ENCODE data around the gene USB1. TPM values are rescaled to one million over a fixed set of nuclear protein-coding genes. Genes with fewer than 3 reads are reported as not detected.

The USB1 gene
- total RNA-seq, 1 experiment from 2014 or later: 91.2 TPM

GRCh38 chr16:58039829-58040495 is 38.8 kb downstream of the USB1 start:
- BruUV-seq (replicated peaks): no TSS peak
- H3K9me3 ChIP-seq: no peaks in the 10 kb centered on the region
- DNase-seq: no peak
- H3K4me3 ChIP-seq (ENCODE audit: low read depth, low read length): no peak overlapping the region
- peaks cover 6% of the 10 kb centered on the region for H3K36me3 Mint-ChIP-seq (ENCODE audit: insufficient read depth, unreplicated experiment)
- H3K27me3 ChIP-seq (replicated peaks; ENCODE audit: control insufficient read depth, insufficient read depth, low read length): no peaks in the 10 kb centered on the region
- H3K36me3 ChIP-seq (ENCODE audit: control insufficient read depth, insufficient read depth, low read length): peaks cover 3% of the 10 kb centered on the region; the same call in 1 of the 2 replicates
- no peaks in the 10 kb centered on the region for H3K9me3 Mint-ChIP-seq (ENCODE audit: unreplicated experiment)
- intact Hi-C loops (cut with micrococcal nuclease; ENCODE audit: unreplicated experiment): no loop called here
- H3K27ac Mint-ChIP-seq (ENCODE audit: unreplicated experiment): no peak overlapping the region
- no peaks in the 10 kb centered on the region for H3K27me3 Mint-ChIP-seq (ENCODE audit: insufficient read depth, unreplicated experiment)
- no peaks in the 10 kb centered on the region for H3K4me1 Mint-ChIP-seq (ENCODE audit: low read depth, unreplicated experiment)
- ChIA-PET CTCF (no interaction called here), POLR2A (no interaction called here)
- H3K4me3 Mint-ChIP-seq (ENCODE audit: unreplicated experiment): no peak overlapping the region
- TF ChIP-seq CTCF (IDR thresholded peaks at IDR 0.05; ENCODE audit: insufficient read depth in 1 of 2, low read depth in 1 of 2, low read length in 1 of 2, severe bottlenecking in 1 of 2, unreplicated experiment in 1 of 2): no peak
- H3K4me1 ChIP-seq: no peaks in the 10 kb centered on the region

- Histone ChIP-seq H3K27me3 (replicated peaks; ENCODE audit: control insufficient read depth, insufficient read depth, low read length) (no peaks in the 10 kb centered on the region), H3K9me3 (no peaks in the 10 kb centered on the region), H3K4me1 (no peaks in the 10 kb centered on the region), H3K4me3 (ENCODE audit: low read depth, low read length) (no peak overlapping the region), H3K36me3 (ENCODE audit: control insufficient read depth, insufficient read depth, low read length) (peaks cover 3% of the 10 kb centered on the region; the same call in 1 of the 2 replicates)
- Mint-ChIP-seq H3K27ac (ENCODE audit: unreplicated experiment) (no peak overlapping the region), H3K27me3 (ENCODE audit: insufficient read depth, unreplicated experiment) (no peaks in the 10 kb centered on the region), H3K4me1 (ENCODE audit: low read depth, unreplicated experiment) (no peaks in the 10 kb centered on the region), H3K4me3 (ENCODE audit: unreplicated experiment) (no peak overlapping the region), H3K36me3 (ENCODE audit: insufficient read depth, unreplicated experiment) (peaks cover 6% of the 10 kb centered on the region), H3K9me3 (ENCODE audit: unreplicated experiment) (no peaks in the 10 kb centered on the region)
- no peak for DNase-seq
- TF ChIP-seq CTCF (IDR thresholded peaks at IDR 0.05; ENCODE audit: insufficient read depth in 1 of 2, low read depth in 1 of 2, low read length in 1 of 2, severe bottlenecking in 1 of 2, unreplicated experiment in 1 of 2): no peak
- POLR2A ChIA-PET: no interaction called here
- CTCF ChIA-PET: no interaction called here
- BruUV-seq (replicated peaks): no TSS peak
- intact Hi-C loops (cut with micrococcal nuclease; ENCODE audit: unreplicated experiment): no loop called here
These were observed 39.3 kb downstream of the USB1 start for GRCh38 chr16:58040496-58040846.

- no peaks in the 10 kb centered on the region for H3K9me3 Mint-ChIP-seq (ENCODE audit: unreplicated experiment)
- ChIA-PET POLR2A (no interaction called here), CTCF (no interaction called here)
- no peak for TF ChIP-seq CTCF (IDR thresholded peaks at IDR 0.05; ENCODE audit: insufficient read depth in 1 of 2, low read depth in 1 of 2, low read length in 1 of 2, severe bottlenecking in 1 of 2, unreplicated experiment in 1 of 2)
- Histone ChIP-seq H3K9me3 (no peaks in the 10 kb centered on the region), H3K4me1 (no peaks in the 10 kb centered on the region), H3K27me3 (replicated peaks; ENCODE audit: control insufficient read depth, insufficient read depth, low read length) (no peaks in the 10 kb centered on the region), H3K4me3 (ENCODE audit: low read depth, low read length) (no peak overlapping the region), H3K36me3 (ENCODE audit: control insufficient read depth, insufficient read depth, low read length) (peaks cover 3% of the 10 kb centered on the region; the same call in 1 of the 2 replicates)
- H3K27ac Mint-ChIP-seq (ENCODE audit: unreplicated experiment): no peak overlapping the region
- no peaks in the 10 kb centered on the region for H3K27me3 Mint-ChIP-seq (ENCODE audit: insufficient read depth, unreplicated experiment)
- BruUV-seq (replicated peaks): no TSS peak
- H3K4me3 Mint-ChIP-seq (ENCODE audit: unreplicated experiment): no peak overlapping the region
- no peaks in the 10 kb centered on the region for H3K4me1 Mint-ChIP-seq (ENCODE audit: low read depth, unreplicated experiment)
- DNase-seq: no peak
- peaks cover 6% of the 10 kb centered on the region for H3K36me3 Mint-ChIP-seq (ENCODE audit: insufficient read depth, unreplicated experiment)
- intact Hi-C loops (cut with micrococcal nuclease; ENCODE audit: unreplicated experiment): no loop called here
These were observed 39.9 kb downstream of the USB1 start for GRCh38 chr16:58040945-58041627.

Data from Caco-2 (cell line).